HCT116 (cell line): ENCODE data around the gene TINCR. TPM values are rescaled to one million over a fixed set of nuclear protein-coding genes. Genes with fewer than 3 reads are reported as not detected.

ENCODE experiments used
- ATAC-seq: fragments of 200-7000 bp; cut with Tn5 transposase; 2 replicates; pipeline ENCODE4 v1.9.1; 2020; ENCODE audit warnings: mild to moderate bottlenecking, moderate library complexity
- BruUV-seq: library from RNA; stranded (reverse); fragments of 400-500 nt; replicated peaks from 2 replicates; lab custom pipeline; 2021; lab: Mats Ljungman, UMichigan
- CTCF ChIA-PET: fragments of 300-600 bp; sonication (Branson Sonifier 250); formaldehyde crosslinking; loops from one replicate; lab custom pipeline; 2021; ENCODE audit warnings: antibody characterized with exemption; lab: Charles Lee
- POLR2A ChIA-PET: fragments of 300-600, 350-600 bp; sonication (Branson Sonifier 250); formaldehyde crosslinking; loops from one replicate; lab custom pipeline; 2021; ENCODE audit warnings: antibody characterized with exemption; lab: Charles Lee
- RAD21 ChIA-PET, 2 experiments: fragments of 300-600 bp; sonication (Branson Sonifier 250); formaldehyde crosslinking; loops; one replicate each; lab custom pipeline; 2023; ENCODE audit warnings: low total read pairs in 2 of 2; ENCODE audit not compliant: uncharacterized antibody in 2 of 2, unreplicated experiment in 2 of 2, low non-redundant PET in 1 of 2; lab: Charles Lee
- DNase-seq: peaks from one replicate; pipeline ENCODE4 v3.0.0-alpha.2; 2010; ENCODE audit warnings: low read depth, low spot score
- H2AFZ ChIP-seq: fragments of 200-600 bp; shearing (Covaris generic), sonication (generic); 2 replicates; pipeline ENCODE4 v1.6.1; 2017; ENCODE audit warnings: low read depth, mixed run types, mixed read lengths, antibody characterized with exemption, low read length; ENCODE audit not compliant: poor library complexity, severe bottlenecking
- H3K27ac ChIP-seq: 2 replicates; pipeline ENCODE4 v1.5.1; 2012; ENCODE audit warnings: low read depth, low read length
- H3K27me3 ChIP-seq: fragments of 200-600 bp; sonication (generic); 2 replicates; pipeline ENCODE4 v1.6.1; 2016; ENCODE audit warnings: mixed run types, low read length, mixed read lengths; ENCODE audit not compliant: insufficient read depth
- H3K36me3 ChIP-seq, 2 experiments: fragments of 200-500 bp in 1 of 2; fragments of 200-600 bp in 1 of 2; sonication (Bioruptor generic) in 1 of 2; sonication (generic) in 1 of 2; 2 replicates each; pipeline versions ENCODE4 v1.5.1 to v1.6.1; 2014 to 2016; ENCODE audit warnings: low read length in 2 of 2, inconsistent platforms in 1 of 2, mixed read lengths in 1 of 2, mixed run types in 1 of 2; ENCODE audit not compliant: insufficient read depth in 2 of 2, control insufficient read depth in 1 of 2
- H3K4me1 ChIP-seq, 2 experiments: fragments of 200-600 bp in 1 of 2; sonication (generic) in 1 of 2; 2 replicates each; pipeline versions ENCODE4 v1.5.1 to v1.6.1; 2012 to 2017; ENCODE audit warnings: low read length in 2 of 2, inconsistent platforms in 1 of 2, mild to moderate bottlenecking in 1 of 2, mixed read lengths in 1 of 2, mixed run types in 1 of 2, moderate library complexity in 1 of 2; ENCODE audit not compliant: insufficient read depth in 2 of 2, control insufficient read depth in 1 of 2
- H3K4me2 ChIP-seq: fragments of 200-600 bp; sonication (generic); 2 replicates; pipeline ENCODE4 v1.6.1; 2017; ENCODE audit warnings: mixed run types, low read length, mixed read lengths
- H3K4me3 ChIP-seq, 2 experiments: fragments of 200-600 bp in 1 of 2; sonication (generic) in 1 of 2; replicated peaks in 1 of 2; 2 replicates each; pipeline ENCODE4 v1.5.1; 2011 to 2016; ENCODE audit warnings: low read length in 2 of 2, control low read depth in 1 of 2, low read depth in 1 of 2, mild to moderate bottlenecking in 1 of 2, mixed read lengths in 1 of 2, mixed run types in 1 of 2
- H3K79me2 ChIP-seq: fragments of 200-600 bp; sonication (generic); 2 replicates; pipeline ENCODE4 v1.6.1; 2017; ENCODE audit warnings: mild to moderate bottlenecking, mixed run types, low read length, moderate library complexity, mixed read lengths; ENCODE audit not compliant: insufficient read depth
- H3K9ac ChIP-seq: fragments of 200-600 bp; sonication (generic); 2 replicates; pipeline ENCODE4 v1.6.1; 2016; ENCODE audit warnings: low read length, mixed read lengths
- H3K9me2 ChIP-seq: fragments of 200-600 bp; sonication (generic), shearing (Covaris generic); 2 replicates; pipeline ENCODE4 v1.6.1; 2017; ENCODE audit warnings: mixed run types, mild to moderate bottlenecking, moderate library complexity; ENCODE audit not compliant: insufficient read depth
- H3K9me3 ChIP-seq, 2 experiments: fragments of 200-500 bp in 1 of 2; fragments of 200-600 bp in 1 of 2; sonication (Bioruptor generic) in 1 of 2; sonication (generic) in 1 of 2; 2 replicates each; pipeline ENCODE4 v1.6.1; 2014 to 2017; ENCODE audit warnings: low read length in 2 of 2, mixed read lengths in 2 of 2, inconsistent platforms in 1 of 2, low read depth in 1 of 2, mild to moderate bottlenecking in 1 of 2, mixed run types in 1 of 2, moderate library complexity in 1 of 2; ENCODE audit not compliant: control insufficient read depth in 1 of 2, insufficient read depth in 1 of 2
- H4K20me1 ChIP-seq: fragments of 200-600 bp; sonication (generic), shearing (Covaris generic); 2 replicates; pipeline ENCODE4 v1.6.1; 2017; ENCODE audit warnings: mixed run types, mild to moderate bottlenecking, moderate library complexity; ENCODE audit not compliant: insufficient read depth
- EGR1 ChIP-seq: IDR thresholded peaks from 2 replicates; pipeline ENCODE4 v1.6.1; 2012; ENCODE audit warnings: low read depth
- ELF1 ChIP-seq: IDR thresholded peaks from 2 replicates; pipeline ENCODE4 v1.6.1; 2012; ENCODE audit warnings: low read depth, borderline replicate concordance
- EZH2phosphoT487 ChIP-seq: fragments of 200-600 bp; IDR thresholded peaks from 2 replicates; pipeline ENCODE4 v1.6.1; 2018; ENCODE audit warnings: antibody characterized with exemption, borderline replicate concordance
- POLR2AphosphoS5 ChIP-seq: IDR thresholded peaks from 2 replicates; pipeline ENCODE4 v1.6.1; 2011; ENCODE audit warnings: mild to moderate bottlenecking, low read depth, low read length, moderate library complexity
- SRF ChIP-seq: IDR thresholded peaks from 2 replicates; pipeline ENCODE4 v1.6.1; 2012; ENCODE audit warnings: low read depth
- intact Hi-C: fragments of 100-400 bp; cut with micrococcal nuclease; formaldehyde crosslinking; loops from 2 replicates; pipeline ENCODE4 v1.10.0; 2022
- total RNA-seq: library from RNA; stranded (reverse); gene quantifications from one replicate; pipeline ENCODE4 v1.2.1, GENCODE V29; 2021; ENCODE audit not compliant: unreplicated experiment
- TF ChIP-seq, protein P1 (sequence below): IDR thresholded peaks from 2 replicates; pipeline ENCODE4 v1.6.1; 2011; ENCODE audit warnings: mild to moderate bottlenecking, low read length, moderate library complexity; ENCODE audit not compliant: insufficient replicate concordance; ENCODE audit errors: extremely low read depth

TINCR gene
- total RNA-seq, 1 experiment from 2014 or later, result 6.1 TPM

DNA sequence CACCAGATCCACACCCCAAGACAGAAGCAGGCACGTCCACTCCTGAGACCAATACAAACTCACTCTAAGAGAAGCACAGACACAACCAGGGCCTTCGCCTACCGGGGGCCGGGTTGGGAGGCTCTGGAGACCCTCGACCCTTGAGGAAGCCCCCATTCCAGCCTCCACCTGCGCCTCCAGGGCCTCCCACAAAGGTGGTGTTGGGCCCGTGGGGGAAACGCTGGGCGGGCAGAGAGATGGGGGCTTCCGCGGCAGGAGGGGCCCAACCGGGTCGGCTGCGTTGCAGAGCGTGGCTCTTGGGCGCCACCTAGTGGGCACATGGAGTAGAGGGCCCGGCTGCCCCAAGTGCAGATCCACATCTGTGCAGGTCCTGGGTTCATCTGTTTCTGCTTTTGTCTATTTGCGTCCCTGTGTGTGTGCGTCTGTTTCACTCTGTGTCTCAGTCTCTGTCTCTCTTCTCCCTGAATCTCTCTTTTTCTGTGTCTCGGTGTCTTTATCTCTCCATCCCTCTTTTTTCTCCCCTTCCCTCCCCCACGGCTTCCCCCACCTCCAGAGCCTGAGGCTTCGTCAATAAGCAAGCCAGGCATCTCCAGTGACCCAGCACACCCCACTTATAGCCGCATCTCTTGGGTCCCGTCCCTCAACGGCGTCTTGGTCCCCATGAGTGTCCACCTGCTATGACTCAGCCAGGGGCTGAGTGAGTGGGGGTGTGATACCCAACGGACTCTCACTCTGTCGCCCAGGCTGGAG is 10.5 kb upstream of the TINCR start (continued):
- 0 out of 2 replicates have a peak, but pooled peaks have one; percentile 27 for TF ChIP-seq POLR2AphosphoS5
- TF ChIP-seq, all 23 proteins: peak for 3

DNA sequence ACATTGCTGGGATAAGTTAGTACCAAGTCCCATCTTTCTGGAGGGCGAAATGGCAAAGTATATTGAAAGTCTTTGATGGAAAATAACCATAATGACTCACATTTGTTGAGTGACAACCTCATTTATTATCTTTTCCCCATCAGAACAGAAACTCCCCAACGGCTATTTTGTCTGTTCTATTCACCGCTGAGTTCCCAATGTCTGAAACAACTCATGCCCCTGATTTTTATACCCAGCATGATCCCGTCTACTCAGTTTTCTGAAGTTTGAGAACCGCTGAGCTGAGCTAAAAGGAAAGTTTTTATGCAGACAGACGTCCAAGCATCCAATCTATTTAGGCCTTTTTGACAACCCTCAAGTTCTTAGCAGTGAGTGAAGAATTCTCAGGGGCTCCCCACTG is 7.8 kb upstream of the TINCR start:
- Histone ChIP-seq H4K20me1 (no peaks in the 10 kb centered on the region), H3K9me3 (no peaks in the 10 kb centered on the region), H3K4me3 (no peak overlapping the region), H3K4me1 (peaks cover 10 to 20% of the 10 kb centered on the region in 2 experiments), H3K9me2 (no peaks in the 10 kb centered on the region), H2AFZ (no peak overlapping the region), H3K4me2 (no peak overlapping the region), H3K79me2 (no peaks in the 10 kb centered on the region), H3K27me3 (no peaks in the 10 kb centered on the region), H3K27ac (no peak overlapping the region), H3K9ac (no peak overlapping the region), H3K36me3 (no peaks in the 10 kb centered on the region)
- no TSS peak for BruUV-seq
- no peak for ATAC-seq
- ChIA-PET POLR2A (no interaction called here), CTCF (no interaction called here), RAD21 (no interaction called here)
- intact Hi-C loops, result loop anchor here (5.0 kb wide), 1 partner anchor 528 kb away; no protein-coding TSS in a partner anchor
- TF ChIP-seq EZH2phosphoT487 (no peak), ELF1 (no peak), EGR1 (no peak), SRF (no peak)
- TF ChIP-seq, protein P1, sequence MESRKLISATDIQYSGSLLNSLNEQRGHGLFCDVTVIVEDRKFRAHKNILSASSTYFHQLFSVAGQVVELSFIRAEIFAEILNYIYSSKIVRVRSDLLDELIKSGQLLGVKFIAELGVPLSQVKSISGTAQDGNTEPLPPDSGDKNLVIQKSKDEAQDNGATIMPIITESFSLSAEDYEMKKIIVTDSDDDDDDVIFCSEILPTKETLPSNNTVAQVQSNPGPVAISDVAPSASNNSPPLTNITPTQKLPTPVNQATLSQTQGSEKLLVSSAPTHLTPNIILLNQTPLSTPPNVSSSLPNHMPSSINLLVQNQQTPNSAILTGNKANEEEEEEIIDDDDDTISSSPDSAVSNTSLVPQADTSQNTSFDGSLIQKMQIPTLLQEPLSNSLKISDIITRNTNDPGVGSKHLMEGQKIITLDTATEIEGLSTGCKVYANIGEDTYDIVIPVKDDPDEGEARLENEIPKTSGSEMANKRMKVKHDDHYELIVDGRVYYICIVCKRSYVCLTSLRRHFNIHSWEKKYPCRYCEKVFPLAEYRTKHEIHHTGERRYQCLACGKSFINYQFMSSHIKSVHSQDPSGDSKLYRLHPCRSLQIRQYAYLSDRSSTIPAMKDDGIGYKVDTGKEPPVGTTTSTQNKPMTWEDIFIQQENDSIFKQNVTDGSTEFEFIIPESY, result no peak
- DNase-seq, result no peak
